K562 (cell line): Measurements from ENCODE around the gene ENG. TPM values are rescaled to one million over a fixed set of nuclear protein-coding genes. Genes with fewer than 3 reads are reported as not detected.

Experiments used
- ATAC-seq: fragments of 200-7000 bp; cut with Tn5 transposase; 3 replicates; pipeline ENCODE4 v1.9.1; 2020; ENCODE audit warnings: moderate library complexity
- BruUV-seq: library from RNA; stranded (reverse); fragments of 400-500 nt; replicated peaks from 2 replicates; lab custom pipeline; 2021; lab: Mats Ljungman, UMichigan
- CTCF ChIA-PET: fragments of 300-600 bp; formaldehyde crosslinking; extraction: SDS; loops from one replicate; lab custom pipeline; 2021; ENCODE audit warnings: low intra/inter-chr PET ratio; lab: Yijun Ruan, JAX
- POLR2A ChIA-PET: fragments of 300-600, 350-650 bp; sonication (Branson Sonifier 250); formaldehyde crosslinking; extraction: SDS; loops from one replicate; lab custom pipeline; 2021; ENCODE audit warnings: antibody characterized with exemption, inconsistent platforms; lab: Yijun Ruan, JAX
- DNase-seq, 4 experiments: peaks; one replicate each; pipeline versions ENCODE4 v3.0.0 to v3.0.0-alpha.2; 2011 to 2018; ENCODE audit warnings: low spot score in 3 of 4, mixed read lengths in 3 of 4; ENCODE audit errors: extremely low read depth in 1 of 4
- FAIRE-seq: peaks from 2 replicates; lab custom pipeline; 2011; peaks lifted over from hg19 to GRCh38; lab: Jason Lieb, UNC
- H2AFZ ChIP-seq: 2 replicates; pipeline ENCODE4 v1.6.0; 2011; ENCODE audit warnings: low read depth, low read length, control low read depth, inconsistent platforms
- H3K27ac ChIP-seq: fragments of 200-600 bp; 3 replicates; pipeline ENCODE4 v1.8.0; 2011; ENCODE audit warnings: low read depth, mild to moderate bottlenecking, control low read depth, inconsistent platforms, low read length, moderate library complexity, mixed read lengths; ENCODE audit errors: extremely low read depth
- H3K27me3 ChIP-seq, 2 experiments: fragments of 300-600 bp in 1 of 2; 2 replicates in 1 of 2; 3 replicates in 1 of 2; pipeline versions ENCODE4 v1.6.0 to v1.8.0; 2011; ENCODE audit warnings: inconsistent platforms in 2 of 2, low read length in 2 of 2, mild to moderate bottlenecking in 1 of 2, mixed read lengths in 1 of 2, moderate library complexity in 1 of 2; ENCODE audit not compliant: control insufficient read depth in 2 of 2, insufficient read depth in 2 of 2
- H3K36me3 ChIP-seq: fragments of 300-600 bp; 3 replicates; pipeline ENCODE4 v1.8.0; 2011; ENCODE audit warnings: mild to moderate bottlenecking, low read length, inconsistent platforms; ENCODE audit not compliant: control insufficient read depth, insufficient read depth
- H3K4me1 ChIP-seq, 2 experiments: fragments of 200-600 bp in 1 of 2; replicated peaks in 1 of 2; 2 replicates in 1 of 2; 3 replicates in 1 of 2; pipeline versions ENCODE4 v1.5.1 to v1.8.0; 2011; ENCODE audit warnings: inconsistent platforms in 2 of 2, low read length in 2 of 2, mild to moderate bottlenecking in 1 of 2, mixed read lengths in 1 of 2, moderate library complexity in 1 of 2; ENCODE audit not compliant: control insufficient read depth in 2 of 2, insufficient read depth in 2 of 2
- H3K4me2 ChIP-seq: 2 replicates; pipeline ENCODE4 v1.6.1; 2011; ENCODE audit warnings: low read length, control low read depth, inconsistent platforms, mixed read lengths; ENCODE audit not compliant: insufficient read depth
- H3K4me3 ChIP-seq: fragments of 200-600 bp; sonication (generic), shearing (Covaris generic); 2 replicates; pipeline ENCODE4 v1.5.1; 2016; ENCODE audit warnings: control low read depth, inconsistent platforms
- H3K79me2 ChIP-seq: fragments of 200-600 bp; 3 replicates; pipeline ENCODE4 v1.8.0; 2011; ENCODE audit warnings: low read length, inconsistent platforms; ENCODE audit not compliant: control insufficient read depth, insufficient read depth
- H3K9ac ChIP-seq, 2 experiments: 2 replicates each; pipeline versions ENCODE4 v1.6.0 to v1.6.1; 2011; ENCODE audit warnings: low read depth in 2 of 2, low read length in 2 of 2, control low read depth in 1 of 2, inconsistent platforms in 1 of 2, mild to moderate bottlenecking in 1 of 2, mixed read lengths in 1 of 2; ENCODE audit not compliant: insufficient read depth in 1 of 2
- H3K9me1 ChIP-seq: one replicate; pipeline ENCODE4 v1.6.0; 2011; ENCODE audit warnings: inconsistent platforms, mild to moderate bottlenecking, low read length, moderate library complexity; ENCODE audit not compliant: control insufficient read depth, insufficient read depth
- H3K9me3 ChIP-seq: replicated peaks from 2 replicates; pipeline ENCODE4 v1.5.1; 2011; ENCODE audit warnings: low read depth, low read length, inconsistent platforms; ENCODE audit not compliant: control insufficient read depth, insufficient read depth
- H4K20me1 ChIP-seq: replicated peaks from 2 replicates; pipeline ENCODE4 v1.6.1; 2011; ENCODE audit warnings: low read length, inconsistent platforms, mixed read lengths; ENCODE audit not compliant: control insufficient read depth, insufficient read depth
- GTF2F1 ChIP-seq: IDR thresholded peaks from 2 replicates; pipeline ENCODE4 v1.6.1; 2011; ENCODE audit warnings: low read depth, low read length, improper control_type of control experiment
- POLR2A ChIP-seq: fragments of 450-650 bp; conservative IDR thresholded peaks from 2 replicates; pipeline ENCODE4 v1.6.1; 2016
- POLR2G ChIP-seq: fragments of 200-400 bp; formaldehyde crosslinking; IDR thresholded peaks from 2 replicates; pipeline ENCODE4 v1.6.1; 2017; ENCODE audit warnings: low read depth, mild to moderate bottlenecking, antibody characterized with exemption, low read length, moderate library complexity
- TEAD4 ChIP-seq, 2 experiments: sonication (generic) in 1 of 2; formaldehyde crosslinking in 1 of 2; IDR thresholded peaks; 2 replicates each; pipeline versions ENCODE4 v1.6.1 to v1.8.0; 2012 to 2022; ENCODE audit warnings: borderline replicate concordance in 1 of 2, inconsistent platforms in 1 of 2, low read length in 1 of 2, mild to moderate bottlenecking in 1 of 2, missing genetic modification reagents in 1 of 2
- WGBS: fragments of 100-300 bp; shearing (Covaris generic); methylation state at CpG from one replicate; pipeline ENCODE4 v1.1.6; 2016; ENCODE audit warnings: low coverage, mixed read lengths; ENCODE audit not compliant: insufficient coverage; ENCODE audit errors: missing lambda C conversion rate; 5-methylcytosine and 5-hydroxymethylcytosine counted together
- in situ Hi-C: fragments of 300-500 bp; cut with MboI; formaldehyde crosslinking; loops from 4 replicates; pipeline ENCODE4 v1.15.0; 2018; ENCODE audit warnings: inconsistent platforms, mixed read lengths
- intact Hi-C: fragments of 100-400 bp; cut with micrococcal nuclease; formaldehyde crosslinking; loops from 2 replicates; pipeline ENCODE4 v1.14.2; 2022
- polyA plus RNA-seq, 8 experiments: library from polyadenylated mRNA; depleted of rRNA in 4 of 8; stranded (reverse) in 5 of 8; unstranded in 3 of 8; fragments of >200 nt; fragmentation: Nextera tagmentation in 2 of 8; fragmentation: Illumina TruSeq in 1 of 8; extraction: Ambion mirVana in 2 of 8; extraction: Trizol in 1 of 8; gene quantifications; 2 replicates each; pipeline versions ENCODE4 v1.2.1 to v1.2.3, GENCODE V29; 2011 to 2014; ENCODE audit warnings: inconsistent platforms in 1 of 8, missing spikeins in 1 of 8
- total RNA-seq, 7 experiments: library from RNA; depleted of rRNA in 6 of 7; stranded (reverse); fragments of >200 nt in 6 of 7; fragmentation: Illumina TruSeq in 2 of 7; extraction: Trizol in 2 of 7; gene quantifications; 2 replicates each; pipeline versions ENCODE4 v1.2.1 to v1.2.3, GENCODE V29; 2011 to 2021; ENCODE audit warnings: low replicate concordance in 1 of 7

The ENG gene
- total and polyA plus RNA-seq, 9 of the 15 experiments (the other 6 are each of a cell fraction or from before 2014, with no cell fraction given): 0.04 to 0.40 (median 0.14) TPM; not detected in 1

GRCh38 chr9:127796225-127796813 is 58.1 kb downstream of the ENG start:
- H3K27me3 ChIP-seq: no peaks in the 10 kb centered on the region
- H3K27ac ChIP-seq: no peak overlapping the region
- BruUV-seq: no TSS peak
- H3K4me3 ChIP-seq: no peak overlapping the region
- no peak overlapping the region for H2AFZ ChIP-seq
- POLR2A ChIA-PET: interaction anchor here (1.0 kb wide), 1 partner anchor 8 kb away, joined by 3 read pairs; no protein-coding TSS in a partner anchor
- intact Hi-C loops (no loop called here), in situ Hi-C loops (no loop called here)
- peaks cover 20% of the 10 kb centered on the region; the same call in 1 of the 3 replicates for H3K36me3 ChIP-seq
- CTCF ChIA-PET: interaction anchor here (1.2 kb wide), 1 partner anchor 11 kb away, joined by 3 read pairs; the partner anchor contains the start of gene CDK9
- TF ChIP-seq POLR2G: peak; percentile 37; the same call in 1 of the 2 replicates
- no peak for TF ChIP-seq GTF2F1
- peak; percentile 37 for TF ChIP-seq POLR2A
- TF ChIP-seq TEAD4 (IDR thresholded peaks at IDR 0.05; ENCODE audit: low read length): no peak
- no peak for TF ChIP-seq TEAD4 (CRISPR knock-in tag; IDR thresholded peaks at IDR 0.05; ENCODE audit: borderline replicate concordance)
- H4K20me1 ChIP-seq: no peaks in the 10 kb centered on the region
- H3K4me2 ChIP-seq: no peak overlapping the region
- no peaks in the 10 kb centered on the region for H3K9me1 ChIP-seq
- H3K79me2 ChIP-seq: no peaks in the 10 kb centered on the region
- no peak overlapping the region for H3K9ac ChIP-seq
- H3K4me1 ChIP-seq: peaks cover 2 to 14% of the 10 kb centered on the region in 2 experiments; a peak in 3 of 5 replicates
- H3K9me3 ChIP-seq: no peaks in the 10 kb centered on the region
- 71% methylated on average over 8 of the region's 8 CpGs for WGBS
- ATAC-seq (peak; percentile 4; the same call in 1 of the 3 replicates), FAIRE-seq (no peak), DNase-seq (no peak)
